Activated CD4-positive, alpha-beta T cell treated with anti-CD3 and anti-CD28 coated beads, Interleukin-2, amount 50 U/mL, for 48 hours (primary cell): ENCODE data around the gene NHSL2.
A peak's percentile ranks its signal among the peaks of the same experiment; 100 is the strongest.

Source experiments
- DNase-seq, 2 experiments: peaks; one replicate each; pipeline ENCODE4 v3.0.0-alpha.2; 2020

Gene NHSL2

DNA sequence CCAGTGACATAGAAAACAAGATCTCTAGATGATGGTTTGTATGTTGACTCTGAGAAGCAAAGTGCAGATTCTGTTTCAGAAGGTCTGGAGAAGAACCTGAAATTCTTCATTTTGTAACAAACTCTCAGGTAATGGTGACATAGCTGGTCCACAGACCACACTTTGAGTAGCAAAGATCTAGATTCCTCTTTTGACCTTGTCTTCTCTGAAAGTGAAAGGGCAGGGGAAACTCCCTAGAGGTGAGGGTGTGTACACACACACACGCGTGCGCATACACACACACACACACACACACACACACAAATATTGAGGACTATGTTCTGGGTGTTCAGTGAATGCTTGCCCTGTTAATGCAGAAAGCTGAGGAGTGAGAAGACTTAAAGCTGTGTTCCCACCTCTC, 110.1 kb downstream of the NHSL2 start:
- no peak for DNase-seq

DNA sequence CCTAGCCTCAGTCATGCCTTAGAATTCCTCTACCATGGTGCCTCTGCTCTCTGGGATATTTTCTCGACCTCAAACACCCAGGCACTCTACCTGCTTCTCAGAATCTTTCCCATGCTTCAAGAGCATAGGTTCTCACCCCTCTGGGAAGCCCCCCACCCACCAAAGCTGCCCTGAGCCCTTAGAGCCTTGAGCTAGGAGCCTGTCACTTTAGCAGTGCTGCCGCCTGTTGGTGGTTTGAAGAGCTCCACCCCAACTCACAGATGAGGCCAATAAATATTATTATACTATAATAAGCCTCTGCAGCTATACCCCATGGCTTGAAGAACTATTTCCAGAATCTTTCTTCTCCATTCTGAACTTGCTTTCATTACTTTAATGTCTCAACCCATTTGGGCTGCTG, 111.3 kb downstream of the NHSL2 start:
- peak; percentile 14 to 19 for DNase-seq

DNA sequence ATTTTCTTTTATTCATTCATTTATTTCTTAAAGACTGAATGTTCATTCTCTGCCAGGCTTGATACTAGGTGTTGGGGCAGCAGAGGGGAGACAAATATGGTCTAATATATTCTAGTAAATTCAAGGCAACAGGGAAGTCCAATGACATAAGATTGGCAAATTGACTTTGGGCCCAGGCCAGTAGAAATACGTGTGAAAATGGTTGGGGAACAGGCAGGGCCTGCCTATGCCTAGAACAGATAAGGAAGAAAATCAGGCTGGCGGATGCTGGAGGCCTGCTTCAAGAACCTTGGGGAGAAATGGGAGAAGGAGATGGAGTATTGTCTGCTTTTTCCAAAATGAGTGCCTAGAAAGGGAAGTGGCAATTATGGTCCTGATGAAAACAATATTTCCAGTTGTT, 112.4 kb downstream of the NHSL2 start:
- no peak for DNase-seq

DNA sequence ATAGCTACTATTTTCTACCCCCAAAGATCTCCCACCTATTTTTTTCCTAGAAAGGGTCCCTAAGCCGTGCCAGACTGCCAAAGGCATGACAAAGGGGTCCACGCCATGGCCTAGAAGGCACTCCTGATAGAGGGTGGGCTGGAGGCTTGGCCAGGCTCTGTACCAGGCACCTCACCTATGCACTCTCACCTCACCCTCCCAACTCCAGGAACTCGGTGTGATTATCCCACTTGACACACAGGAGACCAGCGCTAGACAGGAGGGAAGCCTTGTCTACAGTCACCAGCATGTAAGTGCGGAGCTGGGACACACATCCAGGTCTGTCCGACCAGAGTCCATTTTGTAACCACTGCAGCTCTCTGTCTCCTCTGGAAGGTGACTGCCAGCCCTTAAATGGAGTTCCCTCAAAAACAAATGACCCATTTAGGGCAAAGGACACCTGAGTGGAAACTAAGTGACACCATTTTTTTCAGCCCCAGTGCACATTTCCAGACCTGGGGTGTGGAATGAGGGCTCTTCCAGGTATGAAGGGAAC, 114.7 kb downstream of the NHSL2 start:
- DNase-seq = no peak

DNA sequence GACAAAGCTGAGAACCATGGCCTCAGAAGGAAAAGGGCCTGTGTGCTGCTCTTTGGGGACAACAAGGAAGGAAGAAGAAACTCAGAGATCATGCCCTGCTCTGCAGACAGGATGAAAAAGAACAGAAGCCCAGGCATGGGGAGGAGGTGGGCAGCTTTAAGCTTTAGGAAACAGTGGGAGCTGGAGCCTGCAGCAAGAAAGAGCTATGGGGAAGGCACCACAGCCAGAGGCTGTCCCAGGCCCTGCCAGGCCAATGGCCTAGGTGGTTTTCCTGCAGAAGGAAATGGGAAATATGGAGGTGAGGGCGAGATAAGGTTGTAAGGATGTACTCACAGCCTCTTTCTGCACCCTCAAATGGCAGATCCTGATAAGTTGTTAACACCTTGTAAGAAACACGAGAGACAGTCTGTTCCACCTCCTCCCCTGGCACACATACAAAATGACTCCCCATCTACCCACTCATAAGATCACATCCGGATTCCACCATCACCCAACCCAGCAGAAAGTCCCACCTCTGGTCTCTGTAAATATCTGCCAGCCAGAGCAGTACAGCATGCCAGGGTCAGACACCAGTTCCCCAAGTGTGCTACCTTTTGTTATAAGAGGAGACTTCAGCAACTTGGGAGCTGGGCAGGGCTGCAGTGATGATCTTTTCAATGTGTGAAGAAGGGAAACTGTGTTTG, 115.8 kb downstream of the NHSL2 start:
- DNase-seq = no peak

DNA sequence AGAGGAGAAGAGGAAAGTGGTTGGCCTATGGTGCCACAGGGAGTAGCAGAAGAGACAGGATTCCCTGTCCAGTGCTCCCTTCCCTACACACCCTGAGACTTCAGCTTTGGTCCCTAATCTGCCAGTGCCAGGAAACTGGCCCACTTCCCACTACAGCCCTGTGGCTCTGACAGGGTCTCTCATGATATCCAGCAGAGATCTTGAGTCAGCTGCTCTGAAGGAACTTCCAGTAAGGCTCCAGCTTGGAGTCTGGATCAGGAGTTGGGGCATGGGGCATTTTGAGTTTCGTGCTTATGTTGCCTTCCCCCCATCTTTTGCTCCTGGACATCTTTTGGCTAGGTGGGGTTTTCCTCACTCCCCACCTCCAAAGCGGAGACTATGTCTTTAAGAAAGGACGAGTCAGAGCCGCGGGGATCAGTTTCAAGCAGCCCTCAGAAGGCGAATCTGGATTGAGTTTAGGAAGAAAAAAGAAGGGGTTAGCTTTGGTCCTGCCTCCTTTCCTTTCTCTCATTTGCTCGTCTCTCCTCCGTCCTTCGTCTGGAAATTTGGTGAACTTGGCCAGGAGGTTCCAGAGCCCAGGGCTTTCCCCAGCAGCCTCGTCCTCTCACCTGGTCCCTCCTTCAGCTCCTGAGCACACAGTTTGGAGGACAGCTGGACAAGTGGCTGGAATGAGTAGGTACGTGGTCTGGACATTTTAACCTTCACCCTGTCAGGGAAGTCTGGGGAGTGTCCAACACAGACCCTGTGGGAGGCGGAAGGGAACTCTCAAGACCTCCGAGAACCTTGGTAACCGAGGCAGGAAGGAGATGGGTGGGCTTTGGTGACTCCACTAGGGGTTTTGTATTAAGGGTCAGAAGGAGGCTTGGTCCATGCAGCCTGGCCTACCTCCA, 116.6 kb downstream of the NHSL2 start:
- no peak for DNase-seq

DNA sequence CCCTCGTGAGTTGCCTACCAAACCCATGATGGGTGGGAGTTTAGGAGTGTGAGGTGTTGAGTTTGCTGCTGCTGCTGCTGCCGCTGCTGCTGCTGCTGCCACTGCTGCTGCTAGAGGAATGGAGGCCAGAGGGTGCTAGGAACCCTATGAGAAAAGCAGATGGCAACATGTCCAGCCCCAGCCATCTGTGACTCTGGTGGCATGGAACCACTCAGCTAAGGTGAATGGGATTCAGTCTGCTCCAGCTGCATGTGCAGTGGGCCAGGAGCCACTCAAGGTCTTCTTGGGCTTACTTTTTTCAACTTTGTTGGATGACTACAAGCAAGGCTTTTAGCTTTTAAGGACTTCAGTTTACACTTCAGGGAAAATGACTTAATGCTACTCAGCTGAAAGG, 117.3 kb downstream of the NHSL2 start:
- no peak for DNase-seq

DNA sequence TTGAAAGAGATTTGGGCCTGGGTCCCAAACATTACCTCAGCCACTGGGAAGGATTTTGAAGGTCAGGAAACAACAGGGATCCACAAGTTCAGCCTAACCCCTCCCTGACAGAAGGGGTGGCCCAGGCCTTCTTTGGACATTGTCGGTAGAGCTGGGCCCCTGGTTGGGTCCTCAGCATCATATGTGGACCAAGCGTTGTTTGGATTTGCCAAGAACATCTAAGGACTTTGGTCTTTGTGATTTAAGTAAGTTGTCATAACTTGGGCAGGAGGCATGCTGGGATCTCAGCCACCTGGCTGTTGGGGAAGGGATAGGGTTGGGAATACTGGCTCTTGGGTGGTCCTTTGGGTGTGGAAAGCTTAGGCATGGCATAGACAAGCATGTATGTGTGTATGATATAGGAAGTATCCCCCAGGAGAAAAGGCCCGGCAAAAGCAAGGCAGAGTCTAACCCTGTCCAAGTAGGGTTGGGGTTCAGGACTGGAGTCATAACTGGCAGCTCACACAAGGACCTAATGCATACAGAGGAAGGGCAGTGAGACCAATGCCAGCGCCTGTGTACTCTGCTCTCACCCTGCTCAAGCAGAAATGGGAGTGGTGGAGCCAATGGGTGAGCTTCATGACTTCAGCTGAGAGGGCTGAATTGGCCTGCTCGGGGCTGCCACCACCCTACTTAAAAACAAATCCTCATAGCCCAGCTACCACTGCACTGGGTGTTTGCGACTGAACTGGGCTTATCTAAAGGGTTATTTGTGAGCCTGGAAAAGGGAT, 118.2 kb downstream of the NHSL2 start:
- DNase-seq = no peak

DNA sequence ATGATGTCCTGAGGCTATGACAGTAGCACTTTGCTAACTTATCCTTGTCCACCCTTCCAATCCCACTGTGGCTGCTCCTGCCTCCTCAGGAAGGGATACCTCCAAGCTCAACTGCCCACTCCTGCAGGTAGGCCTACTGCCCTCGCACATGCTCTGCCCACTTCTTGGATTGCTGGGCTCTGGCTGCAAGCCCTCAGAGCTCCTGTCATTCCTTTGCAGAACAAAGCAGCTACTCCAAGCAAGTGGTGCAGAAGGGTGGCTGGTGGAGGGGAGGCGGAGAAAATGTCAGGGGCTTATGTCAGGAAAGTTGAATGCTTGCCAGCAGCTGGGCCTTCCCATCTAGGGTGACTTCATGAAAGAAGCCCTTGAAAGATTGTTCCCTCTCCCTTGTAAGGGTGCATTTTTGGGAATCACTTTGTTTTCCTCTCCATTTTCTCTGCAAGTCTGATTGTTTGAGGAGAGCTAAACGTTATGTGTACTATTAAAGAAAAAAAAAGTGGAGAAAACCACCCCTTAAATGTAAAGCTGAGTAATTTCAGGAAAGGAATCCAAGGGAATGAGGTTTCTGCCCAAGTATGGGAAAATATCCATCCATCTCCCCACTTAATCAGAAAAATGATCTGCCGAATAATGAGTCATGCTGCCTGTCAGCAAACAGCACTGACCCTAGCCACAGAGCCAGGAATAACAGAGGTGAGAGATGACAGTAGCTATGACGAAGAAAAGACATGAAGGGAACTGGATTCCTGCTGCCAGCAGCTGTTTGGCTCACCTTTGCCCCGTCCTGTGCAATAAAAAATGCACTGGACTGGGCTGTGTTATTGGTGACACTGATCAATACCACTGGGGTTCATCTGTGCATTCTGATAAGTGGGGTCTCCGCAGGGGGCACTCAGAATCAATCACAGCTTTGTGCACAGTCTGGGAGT, 119.1 kb downstream of the NHSL2 start:
- no peak for DNase-seq

DNA sequence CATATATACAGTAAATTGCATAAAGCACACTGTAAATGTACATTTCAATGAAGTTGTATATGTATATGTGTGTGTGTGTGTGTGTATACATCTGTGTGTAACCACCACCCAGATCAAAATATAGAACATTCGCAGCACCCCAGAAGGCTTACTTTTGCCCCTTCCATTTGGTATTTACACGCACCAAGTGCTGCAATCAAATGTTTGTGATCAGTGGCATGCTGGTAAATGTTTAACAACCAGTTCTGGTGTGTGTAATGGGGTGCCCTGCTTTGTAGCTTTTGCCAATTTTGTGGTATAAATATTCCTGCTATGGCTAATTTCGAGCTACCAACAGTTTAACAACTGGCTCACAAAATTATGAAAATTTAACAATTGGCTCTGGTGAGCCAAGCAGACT, 119.8 kb downstream of the NHSL2 start:
- no peak for DNase-seq

DNA sequence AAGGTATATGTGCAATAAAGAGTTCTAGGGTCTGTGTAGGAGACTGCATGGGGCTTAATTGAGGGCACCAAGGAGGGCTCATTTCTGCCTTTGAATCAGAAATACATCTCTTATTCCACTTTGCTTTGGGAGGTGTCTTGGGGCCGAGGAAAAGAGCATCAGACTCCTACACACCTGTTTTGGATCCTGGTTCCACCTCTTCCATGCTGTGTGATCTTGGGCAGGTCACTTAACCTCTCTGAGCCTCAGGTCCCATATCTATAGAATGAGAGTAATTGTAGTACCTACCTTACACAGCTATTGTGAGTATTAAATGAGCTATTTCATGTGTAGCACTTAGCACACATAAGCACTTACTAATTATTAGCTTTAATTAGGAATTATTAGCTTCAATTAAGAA, 120.5 kb downstream of the NHSL2 start:
- no peak for DNase-seq

DNA sequence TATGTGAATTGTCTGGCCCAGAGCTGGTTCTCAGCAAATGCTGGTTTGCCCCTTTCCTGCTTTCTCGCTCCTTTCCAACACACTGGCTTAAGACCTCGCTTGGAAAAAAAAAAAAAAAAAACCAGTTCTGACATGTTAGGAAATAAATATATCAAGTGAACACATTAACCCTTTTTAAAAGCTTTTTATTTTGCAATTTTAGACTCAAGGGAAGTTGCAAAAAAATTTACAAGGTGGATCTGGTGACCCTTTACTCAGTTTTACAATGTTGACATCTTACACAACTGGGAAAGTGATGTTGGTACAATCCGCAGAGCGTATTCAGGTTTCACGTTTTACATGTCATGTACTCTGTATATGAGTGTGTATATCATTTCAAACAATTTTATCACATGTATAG, 121.0 kb downstream of the NHSL2 start:
- no peak for DNase-seq

DNA sequence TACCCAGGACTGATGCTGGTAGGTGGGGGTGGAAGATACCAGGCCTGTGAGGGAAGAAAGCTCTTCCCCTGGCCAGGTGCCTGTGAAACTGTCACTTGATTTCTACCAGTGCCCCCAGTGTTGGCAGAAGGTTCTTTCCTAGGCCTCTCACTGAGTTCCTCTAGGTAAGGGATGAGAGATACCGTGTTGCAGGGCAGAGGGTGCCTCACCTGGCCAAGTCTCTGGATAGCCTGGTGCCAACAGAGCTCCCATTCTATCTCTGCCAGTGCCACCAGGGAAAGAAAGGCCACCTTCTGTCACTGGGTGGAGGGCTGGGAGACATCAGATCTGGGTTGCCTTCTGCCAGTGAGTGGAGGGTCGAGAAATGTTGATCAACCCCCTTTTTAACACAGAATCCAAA, 127.0 kb downstream of the NHSL2 start:
- no peak for DNase-seq

DNA sequence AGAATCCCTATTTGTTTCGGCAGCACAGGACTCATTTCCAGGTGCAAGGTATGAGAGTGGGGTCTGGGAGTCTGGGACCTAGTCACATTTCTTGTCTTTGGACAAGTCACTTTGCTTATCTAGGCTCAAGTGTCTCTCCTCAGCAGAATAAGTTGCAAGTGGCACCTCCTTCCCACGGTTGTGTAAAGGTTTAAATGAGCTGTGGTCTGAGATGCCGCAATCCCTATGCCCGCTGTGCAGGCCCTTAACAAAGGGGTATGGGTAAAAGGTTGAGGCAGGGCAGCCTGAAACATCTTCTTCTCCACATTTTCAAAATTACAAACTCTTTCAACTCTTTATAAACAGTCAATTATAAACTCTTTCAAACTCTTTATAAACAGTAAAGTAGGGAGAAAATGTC, 127.4 kb downstream of the NHSL2 start:
- no peak for DNase-seq

DNA sequence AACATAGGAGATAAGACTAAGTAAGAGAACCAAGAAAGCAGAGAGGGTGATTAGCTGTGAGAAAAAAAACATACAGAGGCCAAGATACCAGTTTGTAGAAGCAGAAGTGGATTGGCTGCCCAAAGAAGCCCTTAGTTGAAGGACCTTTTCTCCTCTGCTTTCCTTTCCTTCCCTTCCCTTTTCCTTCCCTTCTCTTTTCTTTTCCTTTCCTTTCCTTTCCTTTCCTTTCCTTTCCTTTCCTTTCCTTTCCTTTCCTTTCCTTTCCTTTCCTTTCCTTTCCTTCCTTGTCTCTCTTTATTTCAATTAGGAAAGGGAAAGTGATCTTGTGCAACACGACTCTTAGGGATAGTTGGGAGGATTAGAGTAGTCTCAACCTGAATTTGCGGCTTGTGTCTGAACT, 128.2 kb downstream of the NHSL2 start:
- DNase-seq = no peak

DNA sequence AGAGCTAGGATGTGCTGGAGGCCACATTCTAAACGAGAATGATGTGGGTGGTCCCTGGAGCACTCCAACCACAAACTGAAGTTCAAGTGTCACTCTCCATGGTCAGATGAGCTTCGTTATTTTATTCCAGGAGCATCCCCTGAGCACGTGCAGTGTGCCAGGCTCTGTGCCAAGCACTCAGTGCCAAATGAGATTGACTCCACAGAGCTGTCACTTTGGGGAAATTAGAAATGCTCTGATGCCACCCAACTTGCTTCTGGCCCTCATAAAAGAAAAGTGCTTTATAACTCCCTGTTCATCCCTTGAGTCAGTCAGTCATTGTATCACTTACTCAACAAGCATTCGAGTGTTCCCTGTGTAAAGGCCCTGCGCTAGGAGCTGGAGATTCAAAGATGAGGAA, 129.9 kb downstream of the NHSL2 start:
- no peak for DNase-seq

DNA sequence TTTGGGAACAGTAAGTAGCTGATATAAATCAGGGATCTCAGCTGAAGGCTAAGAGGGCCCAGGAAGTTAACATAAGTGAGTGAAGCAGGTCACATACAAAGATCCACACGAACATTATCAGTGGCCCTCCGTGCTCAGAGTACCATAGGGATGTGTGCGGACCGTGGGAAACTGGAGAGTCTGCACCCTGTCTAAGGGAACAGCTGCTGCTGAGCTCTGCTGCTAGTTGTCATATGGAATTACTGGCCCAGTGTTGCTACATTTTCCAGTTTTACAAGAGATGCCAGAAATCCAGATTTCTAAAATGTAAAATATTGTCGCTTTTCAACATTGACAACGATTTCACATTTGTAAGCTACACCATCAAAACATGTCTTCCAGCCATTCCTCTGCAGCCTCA, 130.5 kb downstream of the NHSL2 start:
- no peak for DNase-seq

DNA sequence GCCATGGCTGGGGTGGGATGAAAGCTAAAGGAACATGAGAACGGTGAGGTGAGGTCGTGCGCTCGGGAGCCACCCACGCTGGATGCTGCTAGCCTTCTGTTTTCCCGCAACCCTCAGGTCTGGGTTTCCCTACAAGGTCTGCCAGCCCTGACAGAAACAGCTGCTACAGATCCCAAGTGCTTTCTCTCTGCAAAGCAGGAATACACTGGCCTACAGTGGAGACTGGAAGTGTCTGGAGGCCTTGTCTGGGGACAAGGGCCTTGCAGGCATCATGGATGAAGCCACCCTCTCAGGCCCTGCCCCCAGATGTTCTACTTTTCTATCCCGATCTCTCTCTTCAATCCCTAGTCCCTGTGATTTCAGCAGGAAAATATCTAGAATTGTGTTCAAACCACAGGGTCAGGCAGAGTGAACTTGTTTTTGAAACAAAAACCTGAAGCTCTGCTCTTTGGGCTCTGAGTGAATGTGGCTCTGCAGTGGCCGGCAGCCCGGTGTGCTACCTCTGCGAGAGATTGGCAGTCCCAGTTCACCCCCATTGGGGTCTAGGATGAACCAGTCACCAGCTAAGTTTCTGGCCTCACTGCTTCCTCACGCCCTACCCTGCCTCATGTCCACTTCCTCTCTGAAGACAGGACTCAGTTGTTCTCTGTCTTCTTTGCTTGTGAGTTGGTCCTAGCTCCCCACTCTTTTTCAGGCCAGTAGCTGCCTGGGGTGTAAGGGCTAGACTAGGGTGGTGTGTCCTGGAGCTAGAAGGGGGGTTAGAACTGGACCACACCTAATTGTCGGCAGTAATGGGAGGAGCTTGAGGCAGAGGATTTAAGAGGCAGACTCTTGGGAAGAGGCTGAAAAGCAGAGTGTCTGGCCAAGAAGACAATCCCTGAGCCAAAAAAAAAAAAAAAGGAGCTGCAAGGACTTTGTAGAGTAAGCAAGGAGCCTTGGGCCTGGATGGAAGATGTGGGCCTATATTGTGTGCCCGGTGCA, 131.5 kb downstream of the NHSL2 start:
- no peak for DNase-seq

DNA sequence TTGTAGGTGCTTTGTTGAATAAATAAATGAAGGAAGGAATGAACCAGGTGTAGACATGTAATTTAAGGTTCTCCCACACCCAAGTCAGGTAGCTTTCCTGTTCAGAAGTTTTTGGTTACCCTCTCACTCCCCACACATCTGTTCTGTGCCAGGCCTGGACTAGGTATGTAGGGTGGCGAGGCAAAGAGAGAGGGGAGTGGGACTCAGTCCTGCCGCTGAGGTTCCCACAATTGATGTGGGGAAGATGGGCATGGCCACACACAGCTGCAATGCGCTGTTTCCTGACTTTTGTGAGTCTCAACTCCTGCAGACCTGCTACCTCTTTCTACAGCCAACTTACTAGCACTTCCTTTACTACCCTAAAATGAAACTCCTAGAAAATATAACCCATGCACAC, 132.2 kb downstream of the NHSL2 start:
- DNase-seq = no peak

DNA sequence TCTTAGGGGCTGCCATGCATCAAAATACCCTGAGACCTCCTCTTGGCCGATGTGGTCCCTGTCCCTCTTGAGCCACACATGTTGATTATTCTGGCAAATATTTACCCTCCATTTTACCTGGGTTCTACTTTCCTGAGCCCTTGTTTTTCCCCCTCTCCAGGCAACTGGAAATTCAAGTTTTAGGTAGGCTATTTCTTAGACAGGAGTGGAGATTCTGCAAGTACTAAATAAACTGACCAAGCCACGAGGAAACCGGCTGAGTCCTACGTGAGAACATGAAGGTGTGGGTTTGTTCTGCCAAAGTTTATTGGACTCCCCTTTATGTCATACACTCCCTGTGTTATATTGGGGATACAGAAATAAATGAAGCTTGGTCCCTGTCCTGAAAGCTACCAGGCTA, 133.0 kb downstream of the NHSL2 start:
- DNase-seq = no peak

DNA sequence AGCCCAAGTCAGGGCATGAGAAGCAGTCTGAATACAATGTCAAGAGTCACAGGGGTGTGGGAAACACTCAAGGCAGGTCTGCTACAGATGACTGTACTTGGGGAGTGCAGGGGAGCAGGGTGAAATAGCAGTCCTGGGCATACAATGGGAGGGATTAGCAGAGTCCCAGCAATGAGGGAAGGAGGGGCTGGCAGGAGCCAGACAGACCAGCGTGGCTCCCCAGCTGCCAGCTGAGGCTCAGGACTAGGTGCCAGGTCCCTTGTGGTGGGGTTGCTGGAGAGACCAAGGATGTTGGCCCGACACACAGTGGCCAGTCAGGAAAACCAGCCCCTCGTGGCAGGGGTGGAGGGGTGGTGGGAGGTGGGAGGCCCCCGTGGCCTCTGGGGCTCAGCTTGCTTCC, 134.5 kb downstream of the NHSL2 start:
- no peak for DNase-seq
